Amygdala (tissue), 56 donors: ENCODE results near the gene PARL.

ENCODE experiments used
- DNase-seq, 56 donors: peaks; one replicate each; lab custom pipeline; 2025; lab: John Stamatoyannopoulos, UW

The PARL gene

GRCh38 chr3:183862610-183863009, 22.1 kb downstream of the PARL start:
- no peak for DNase-seq

GRCh38 chr3:183857863-183858262, 26.8 kb downstream of the PARL start:
- DNase-seq, result no peak

GRCh38 chr3:183854318-183855035, 30.2 kb downstream of the PARL start:
- DNase-seq, result no peak

GRCh38 chr3:183845608-183846288, 38.9 kb downstream of the PARL start:
- no peak for DNase-seq

- no peak for DNase-seq
These were observed 39.6 kb downstream of the PARL start for GRCh38 chr3:183845090-183845489.

GRCh38 chr3:183844606-183845005, 40.1 kb downstream of the PARL start:
- DNase-seq, result no peak

- no peak for DNase-seq
These were observed 44.9 kb downstream of the PARL start for GRCh38 chr3:183839751-183840150.

GRCh38 chr3:183837894-183838293, 46.8 kb downstream of the PARL start:
- DNase-seq, result no peak

GRCh38 chr3:183837390-183837789, 47.3 kb downstream of the PARL start:
- DNase-seq, result no peak

- DNase-seq, result no peak
These were observed 51.2 kb downstream of the PARL start for GRCh38 chr3:183833516-183833915.

GRCh38 chr3:183830187-183830586, 54.5 kb downstream of the PARL start:
- no peak for DNase-seq

GRCh38 chr3:183829466-183829865, 55.2 kb downstream of the PARL start:
- no peak for DNase-seq

- DNase-seq, result no peak
These were observed 56.2 kb downstream of the PARL start for GRCh38 chr3:183828538-183828870.

- no peak for DNase-seq
These were observed 56.7 kb downstream of the PARL start for GRCh38 chr3:183827809-183828537.

GRCh38 chr3:183826448-183827250, 58.0 kb downstream of the PARL start:
- peak in 2 of 56 donors; percentile 21 to 24 for DNase-seq

- peak in 55 of 56 donors; percentile 27 to 87 (median 69) for DNase-seq
These were observed 59.1 kb downstream of the PARL start, which contains the start of gene MAP6D1 for GRCh38 chr3:183825456-183826161. TSS of gene MAP6D1 (minus strand) at chr3:183825577. CDS start at chr3:183825547, 30 bp downstream.

- DNase-seq, result peak in 7 of 56 donors; percentile 18 to 50 (median 43)
These were observed 59.8 kb downstream of the PARL start for GRCh38 chr3:183824761-183825455.

- DNase-seq, result peak in 1 of 56 donors; percentile 28
These were observed 60.7 kb downstream of the PARL start for GRCh38 chr3:183823963-183824362.

- peak in 37 of 56 donors; percentile 14 to 77 (median 43) for DNase-seq
These were observed 62.0 kb downstream of the PARL start for GRCh38 chr3:183822631-183823030.
